Measurements from ENCODE around the gene VSNL1.

- TF ChIP-seq CTCF (IDR thresholded peaks at IDR 0.05) (no peak), POLR2A (IDR thresholded peaks at IDR 0.05) (no peak)
Observed at GRCh38 chr2:17540813-17541530, 476 bp downstream of the VSNL1 start.
